Measurements from ENCODE around the gene CHIC2. TPM values are rescaled to one million over a fixed set of nuclear protein-coding genes. Genes with fewer than 3 reads are reported as not detected.
A peak's percentile ranks its signal among the peaks of the same experiment; 100 is the strongest.

The CHIC2 gene
- total and polyA plus RNA-seq, 2 of the 4 experiments (the other 2 are of a cell fraction), result 20.4 to 26.3 TPM

- H3K23ac ChIP-seq (ENCODE audit: low read depth, low read length), result peak overlapping the region; percentile 100
- peak overlapping the region; percentile 79 for H4K91ac ChIP-seq (ENCODE audit: insufficient read depth, low read depth, low read length)
- no CpG with 5 or more reads among the region's 4 CpGs for WGBS, 2 experiments (ENCODE audit: extremely low coverage in 2 of 2, insufficient read length in 1 of 2)
- dilution Hi-C loops (cut with HindIII; ENCODE audit: low sequenced_read_pairs, unreplicated experiment) (no loop called here), intact Hi-C loops (cut with micrococcal nuclease) (loop anchor here (1.0 to 10.0 kb wide), 5 partner anchors 131 to 866 kb away; no protein-coding TSS in a partner anchor), in situ Hi-C loops (cut with MboI; ENCODE audit: low sequenced_read_pairs) (loop anchor here (10.0 to 25.0 kb wide), 2 partner anchors 152 to 1051 kb away; no protein-coding TSS in a partner anchor)
- H2BK120ac ChIP-seq (ENCODE audit: low read depth, low read length), result peak overlapping the region; percentile 85; the same call in 1 of the 2 replicates
- H3K27ac ChIP-seq (ENCODE audit: insufficient read depth, low read length), result peak overlapping the region; percentile 97
- H4K8ac ChIP-seq (ENCODE audit: low read depth in 2 of 2, low read length in 2 of 2), result peak overlapping the region; percentile 65 to 77
- H4K5ac ChIP-seq (ENCODE audit: low read depth, low read length), result peak overlapping the region; percentile 56; the same call in 1 of the 2 replicates
- peak overlapping the region; percentile 95 for H3K56ac ChIP-seq (ENCODE audit: extremely low read depth, insufficient read depth, low read length)
- no peak overlapping the region; the same call in 1 of the 2 replicates for H2BK20ac ChIP-seq (ENCODE audit: low read depth, low read length)
- H3K9me3 ChIP-seq (ENCODE audit: control insufficient read depth, insufficient read depth, low read length), result no peaks in the 10 kb centered on the region
- peak overlapping the region; percentile 88 for H3K18ac ChIP-seq (ENCODE audit: low read depth, low read length)
- H2AK5ac ChIP-seq (ENCODE audit: low read depth, low read length), result 0 out of 2 replicates have a peak overlapping the region, but pooled peaks have one; percentile 81
- peak overlapping the region; percentile 67 for H2AK9ac ChIP-seq (replicated peaks; ENCODE audit: low read depth, low read length, poor library complexity)
- peaks cover 44% of the 10 kb centered on the region; the same call in 1 of the 2 replicates for H4K20me1 ChIP-seq (ENCODE audit: insufficient read depth, low read length)
- peak overlapping the region; percentile 97 for H2BK5ac ChIP-seq (ENCODE audit: low read depth, low read length, poor library complexity, severe bottlenecking)
- no peaks in the 10 kb centered on the region for H3K27me3 ChIP-seq (ENCODE audit: control insufficient read depth, insufficient read depth, low read length)
- peaks cover 14% of the 10 kb centered on the region; the same call in 1 of the 2 replicates for H3K4me1 ChIP-seq (ENCODE audit: control insufficient read depth, insufficient read depth, low read length)
- H2BK15ac ChIP-seq (ENCODE audit: low read depth, low read length), result peak overlapping the region; percentile 93; the same call in 2 of the 3 replicates
- no peak overlapping the region for H2AFZ ChIP-seq (replicated peaks; ENCODE audit: low read length, poor library complexity)
- H3K9me1 ChIP-seq (ENCODE audit: insufficient read depth, low read length), result peaks cover 16% of the 10 kb centered on the region
- ATAC-seq (ENCODE audit: low read depth) (peak; percentile 9), DNase-seq (peak; percentile 60)
- peak overlapping the region; percentile 97 for H3K4ac ChIP-seq (ENCODE audit: low read depth, low read length)
- peaks cover 5 to 31% of the 10 kb centered on the region in 2 experiments; a peak in 3 of 4 replicates for H3K79me1 ChIP-seq (ENCODE audit: low read depth in 1 of 2, low read length in 2 of 2)
- POLR2A ChIA-PET (ENCODE audit: unreplicated experiment), result no interaction called here
- peak overlapping the region; percentile 90 for H3K4me2 ChIP-seq (ENCODE audit: low read depth, low read length)
- no peaks in the 10 kb centered on the region for H3K36me3 ChIP-seq (ENCODE audit: control insufficient read depth, insufficient read depth, low read length)
- TF ChIP-seq FOS (IDR thresholded peaks at IDR 0.05; ENCODE audit: low read depth, low read length) (no peak), CEBPB (IDR thresholded peaks at IDR 0.05; ENCODE audit: low read depth, low read length) (peak; percentile 24; the same call in 1 of the 2 replicates)
- H3K14ac ChIP-seq (replicated peaks; ENCODE audit: low read depth, low read length), result peak overlapping the region; percentile 99
- CTCF ChIA-PET, result no interaction called here
- no TSS peak for BruUV-seq (replicated peaks)
- H3K9ac ChIP-seq (ENCODE audit: low read depth, low read length), result peak overlapping the region; percentile 100
- H3K4me3 ChIP-seq (ENCODE audit: insufficient read depth, low read depth, low read length), result peak overlapping the region; percentile 81
Measured at GRCh38 chr4:54063229-54063628, 1.2 kb downstream of the CHIC2 start.
